Bronchial epithelial cell (primary cell): Measurements from ENCODE around the gene HTRA1. TPM values are rescaled to one million over a fixed set of nuclear protein-coding genes. Genes with fewer than 3 reads are reported as not detected.

Experiments used
- DNase-seq: peaks from one replicate; pipeline ENCODE4 v3.0.0-alpha.2; 2010; ENCODE audit warnings: low read depth
- FAIRE-seq: peaks from 2 replicates; lab custom pipeline; 2011; peaks lifted over from hg19 to GRCh38; lab: Jason Lieb, UNC
- H3K27me3 ChIP-seq: 2 replicates; pipeline ENCODE4 v1.5.1; 2011; ENCODE audit warnings: low read length; ENCODE audit not compliant: control insufficient read depth, insufficient read depth
- H3K36me3 ChIP-seq: 2 replicates; pipeline ENCODE4 v1.5.1; 2011; ENCODE audit warnings: low read length; ENCODE audit not compliant: control insufficient read depth, insufficient read depth
- H3K4me3 ChIP-seq: 2 replicates; pipeline ENCODE4 v1.5.1; 2011; ENCODE audit warnings: mild to moderate bottlenecking, low read depth, low read length, control low read depth
- total RNA-seq: library from RNA; depleted of rRNA; stranded (reverse); fragments of >200 nt; gene quantifications from 2 replicates; pipeline ENCODE4 v1.2.1, GENCODE V29; 2014
- TF ChIP-seq, protein P1 (sequence below): IDR thresholded peaks from 2 replicates; pipeline ENCODE4 v1.5.1; 2011; ENCODE audit warnings: mild to moderate bottlenecking, moderate library complexity, low read length, control low read depth, inconsistent platforms; ENCODE audit not compliant: insufficient read depth, severe bottlenecking

HTRA1 gene
- total RNA-seq, 1 donor from 2014 or later: 80.3 TPM

GRCh38 chr10:122446668-122447423, 14.5 kb upstream of the HTRA1 start:
- DNase-seq: peak; percentile 48
- Histone ChIP-seq H3K4me3 (no peak overlapping the region), H3K36me3 (no peaks in the 10 kb centered on the region), H3K27me3 (no peaks in the 10 kb centered on the region)
- no peak for FAIRE-seq
- TF ChIP-seq, protein P1, sequence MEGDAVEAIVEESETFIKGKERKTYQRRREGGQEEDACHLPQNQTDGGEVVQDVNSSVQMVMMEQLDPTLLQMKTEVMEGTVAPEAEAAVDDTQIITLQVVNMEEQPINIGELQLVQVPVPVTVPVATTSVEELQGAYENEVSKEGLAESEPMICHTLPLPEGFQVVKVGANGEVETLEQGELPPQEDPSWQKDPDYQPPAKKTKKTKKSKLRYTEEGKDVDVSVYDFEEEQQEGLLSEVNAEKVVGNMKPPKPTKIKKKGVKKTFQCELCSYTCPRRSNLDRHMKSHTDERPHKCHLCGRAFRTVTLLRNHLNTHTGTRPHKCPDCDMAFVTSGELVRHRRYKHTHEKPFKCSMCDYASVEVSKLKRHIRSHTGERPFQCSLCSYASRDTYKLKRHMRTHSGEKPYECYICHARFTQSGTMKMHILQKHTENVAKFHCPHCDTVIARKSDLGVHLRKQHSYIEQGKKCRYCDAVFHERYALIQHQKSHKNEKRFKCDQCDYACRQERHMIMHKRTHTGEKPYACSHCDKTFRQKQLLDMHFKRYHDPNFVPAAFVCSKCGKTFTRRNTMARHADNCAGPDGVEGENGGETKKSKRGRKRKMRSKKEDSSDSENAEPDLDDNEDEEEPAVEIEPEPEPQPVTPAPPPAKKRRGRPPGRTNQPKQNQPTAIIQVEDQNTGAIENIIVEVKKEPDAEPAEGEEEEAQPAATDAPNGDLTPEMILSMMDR: no peak

- Histone ChIP-seq H3K27me3 (no peaks in the 10 kb centered on the region), H3K36me3 (no peaks in the 10 kb centered on the region), H3K4me3 (no peak overlapping the region)
- TF ChIP-seq, protein P1: no peak
- DNase-seq (no peak), FAIRE-seq (no peak)
Measured at GRCh38 chr10:122448600-122448999, 12.8 kb upstream of the HTRA1 start.

DNA sequence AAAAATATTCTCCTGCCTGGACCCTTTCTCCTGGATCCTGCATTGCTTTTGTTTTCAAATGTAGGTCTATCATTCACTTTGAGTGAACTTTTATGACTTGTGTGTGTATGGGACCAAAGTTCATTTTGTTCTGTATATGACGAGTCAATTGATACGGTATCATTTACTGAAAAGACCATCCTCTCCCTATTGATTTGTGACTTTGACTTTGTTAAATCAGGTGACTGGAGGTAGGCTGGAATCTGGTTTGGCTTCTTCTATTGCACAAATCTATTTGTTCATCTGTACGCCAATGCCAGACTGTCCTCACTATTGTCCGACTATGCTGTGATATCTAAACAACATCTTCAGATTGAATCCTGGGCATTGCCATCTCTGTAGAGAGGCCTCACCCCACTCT, 12.2 kb upstream of the HTRA1 start:
- H3K36me3 ChIP-seq: no peaks in the 10 kb centered on the region
- TF ChIP-seq, protein P1: no peak
- no peaks in the 10 kb centered on the region for H3K27me3 ChIP-seq
- FAIRE-seq (no peak), DNase-seq (no peak)
- H3K4me3 ChIP-seq: no peak overlapping the region

DNA sequence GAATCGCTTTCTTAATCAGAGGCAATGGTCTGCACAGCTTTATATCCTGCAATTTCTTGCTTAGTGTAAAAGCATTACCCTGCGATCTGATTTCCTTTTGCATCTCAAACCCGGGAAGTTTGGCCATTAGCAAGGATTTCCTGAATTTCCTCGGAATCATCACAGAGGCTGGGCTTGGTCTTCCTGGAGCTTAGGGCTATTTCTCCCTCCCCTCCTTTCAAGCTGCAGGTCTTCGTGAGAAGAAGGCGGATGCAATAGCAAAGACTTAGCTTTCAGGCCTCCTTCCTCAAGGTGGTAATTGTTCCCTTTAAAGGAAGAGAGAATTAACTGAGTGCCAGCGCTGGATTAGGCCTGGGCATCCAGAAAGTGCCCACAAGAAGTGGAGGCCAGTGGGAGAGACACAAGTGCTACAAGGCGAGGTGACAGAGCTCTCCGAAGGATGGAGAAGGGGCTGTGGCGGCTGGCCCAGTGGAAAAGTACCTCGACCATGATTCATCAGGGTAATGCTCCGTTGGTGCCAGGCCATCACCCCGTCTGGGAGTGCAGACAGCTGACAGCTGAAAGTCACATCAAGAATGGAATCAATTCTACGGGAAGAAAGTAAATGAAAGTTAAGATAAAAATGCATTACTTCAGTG, 10.9 kb upstream of the HTRA1 start:
- TF ChIP-seq, protein P1: no peak
- Histone ChIP-seq H3K4me3 (no peak overlapping the region), H3K27me3 (no peaks in the 10 kb centered on the region), H3K36me3 (no peaks in the 10 kb centered on the region)
- FAIRE-seq (no peak), DNase-seq (no peak)

GRCh38 chr10:122454071-122454470, 7.3 kb upstream of the HTRA1 start:
- Histone ChIP-seq H3K27me3 (peaks cover 1% of the 10 kb centered on the region), H3K4me3 (no peak overlapping the region), H3K36me3 (no peaks in the 10 kb centered on the region)
- no peak for DNase-seq
- TF ChIP-seq, protein P1: no peak
- FAIRE-seq: no peak
